Stomach smooth muscle (tissue), 2 donors: Measurements from ENCODE around the gene LIPF.
"Not testable (repeated sequence)": the region's sequence is repeated elsewhere in the genome, so short reads cannot be mapped to it uniquely, and the experiment has no call there.

Experiments used
- H3K27ac ChIP-seq: one replicate; pipeline ENCODE4 v1.7.0; 2013; ENCODE audit warnings: mild to moderate bottlenecking, low read length, inconsistent platforms
- H3K27me3 ChIP-seq, 2 donors: one replicate each; pipeline ENCODE4 v1.7.0; 2013; ENCODE audit warnings: low read length in 2 of 2; ENCODE audit not compliant: insufficient read depth in 2 of 2, control insufficient read depth in 1 of 2
- H3K36me3 ChIP-seq, 2 donors: one replicate each; pipeline ENCODE4 v1.7.0; 2013; ENCODE audit warnings: low read length in 2 of 2; ENCODE audit not compliant: control insufficient read depth in 2 of 2, insufficient read depth in 2 of 2
- H3K4me1 ChIP-seq: one replicate; pipeline ENCODE4 v1.7.0; 2013; ENCODE audit warnings: low read length; ENCODE audit not compliant: control insufficient read depth, insufficient read depth
- H3K4me3 ChIP-seq, 2 donors: one replicate each; pipeline ENCODE4 v1.7.0; 2013; ENCODE audit warnings: low read length in 2 of 2
- H3K9ac ChIP-seq, 2 donors: one replicate each; pipeline ENCODE4 v1.7.0; 2013; ENCODE audit warnings: low read length in 2 of 2, mild to moderate bottlenecking in 1 of 2
- H3K9me3 ChIP-seq, 2 donors: one replicate each; pipeline ENCODE4 v1.7.0; 2013; ENCODE audit warnings: low read length in 2 of 2; ENCODE audit not compliant: control insufficient read depth in 2 of 2
- donor health status: healthy.
- donor health status: Pancreatic carcinoma.

Gene LIPF

GRCh38 chr10:88676283-88677060, 12.2 kb downstream of the LIPF start:
- Histone ChIP-seq H3K4me1 (no peaks in the 10 kb centered on the region), H3K36me3 (no peaks in the 10 kb centered on the region), H3K4me3 (no peak overlapping the region), H3K9ac (no peak overlapping the region), H3K27ac (no peak overlapping the region), H3K27me3 (no peaks in the 10 kb centered on the region), H3K9me3 (no peaks in the 10 kb centered on the region)

GRCh38 chr10:88680958-88681357, 16.7 kb downstream of the LIPF start:
- H3K9me3 ChIP-seq: no peaks in the 10 kb centered on the region
- H3K36me3 ChIP-seq: no peaks in the 10 kb centered on the region
- H3K27ac ChIP-seq: no peak overlapping the region

GRCh38 chr10:88682491-88682890, 18.2 kb downstream of the LIPF start:
- no peak overlapping the region for H3K27ac ChIP-seq
- no peak overlapping the region for H3K9ac ChIP-seq
- no peaks in the 10 kb centered on the region for H3K4me1 ChIP-seq
- no peak overlapping the region for H3K4me3 ChIP-seq
- no peaks in the 10 kb centered on the region for H3K36me3 ChIP-seq
- no peaks in the 10 kb centered on the region for H3K9me3 ChIP-seq
- H3K27me3 ChIP-seq: no peaks in the 10 kb centered on the region

More at GRCh38 chr10:88680958-88681357, 16.7 kb downstream of the LIPF start:
- Histone ChIP-seq H3K9ac (no peak overlapping the region), H3K4me3 (no peak overlapping the region), H3K27me3 (no peaks in the 10 kb centered on the region), H3K4me1 (no peaks in the 10 kb centered on the region)

GRCh38 chr10:88687853-88688467, 23.7 kb downstream of the LIPF start:
- H3K4me3 ChIP-seq: no peak overlapping the region
- H3K27ac ChIP-seq: no peak overlapping the region
- no peaks in the 10 kb centered on the region for H3K9me3 ChIP-seq
- no peaks in the 10 kb centered on the region for H3K36me3 ChIP-seq
- no peaks in the 10 kb centered on the region for H3K4me1 ChIP-seq
- no peaks in the 10 kb centered on the region for H3K27me3 ChIP-seq
- H3K9ac ChIP-seq: no peak overlapping the region

- Histone ChIP-seq H3K9ac (no peak overlapping the region), H3K4me1 (no peaks in the 10 kb centered on the region), H3K36me3 (no peaks in the 10 kb centered on the region), H3K9me3 (no peaks in the 10 kb centered on the region), H3K4me3 (no peak overlapping the region), H3K27me3 (no peaks in the 10 kb centered on the region), H3K27ac (no peak overlapping the region)
Observed at GRCh38 chr10:88689366-88689765, 25.1 kb downstream of the LIPF start.

- H3K9me3 ChIP-seq: no peaks in the 10 kb centered on the region
- no peak overlapping the region for H3K27ac ChIP-seq
- no peak overlapping the region for H3K9ac ChIP-seq
- H3K36me3 ChIP-seq: no peaks in the 10 kb centered on the region
- peaks cover 0 to 2% of the 10 kb centered on the region in 2 donors for H3K27me3 ChIP-seq
- H3K4me3 ChIP-seq: no peak overlapping the region
- no peaks in the 10 kb centered on the region for H3K4me1 ChIP-seq
Observed at GRCh38 chr10:88693392-88694020, 29.3 kb downstream of the LIPF start.

GRCh38 chr10:88702848-88703597, 38.8 kb downstream of the LIPF start:
- Histone ChIP-seq H3K9me3 (no peaks in the 10 kb centered on the region), H3K27ac (no peak overlapping the region), H3K4me3 (no peak overlapping the region), H3K4me1 (no peaks in the 10 kb centered on the region), H3K9ac (no peak overlapping the region), H3K27me3 (no peaks in the 10 kb centered on the region), H3K36me3 (no peaks in the 10 kb centered on the region)

GRCh38 chr10:88705958-88706357, 41.7 kb downstream of the LIPF start, which contains the start of gene LIPK:
TSS of gene LIPK (plus strand) at chr10:88706249. CDS start at chr10:88724544, 18,295 bp downstream.
- Histone ChIP-seq H3K9ac (no peak within 1 kb of the TSS), H3K4me3 (no peak within 1 kb of the TSS), H3K27ac (no peak within 1 kb of the TSS), H3K36me3 (no peaks in the 10 kb centered on the region), H3K4me1 (no peaks in the 10 kb centered on the region), H3K27me3 (no peaks in the 10 kb centered on the region), H3K9me3 (no peaks in the 10 kb centered on the region)

GRCh38 chr10:88707429-88708155, 43.4 kb downstream of the LIPF start:
- Histone ChIP-seq H3K9me3 (no peaks in the 10 kb centered on the region), H3K27me3 (no peaks in the 10 kb centered on the region), H3K4me1 (no peaks in the 10 kb centered on the region), H3K36me3 (no peaks in the 10 kb centered on the region), H3K9ac (no peak overlapping the region), H3K4me3 (no peak overlapping the region), H3K27ac (no peak overlapping the region)

- H3K9me3 ChIP-seq, H3K4me1 ChIP-seq, H3K4me3 ChIP-seq, H3K27ac ChIP-seq, H3K9ac ChIP-seq, H3K27me3 ChIP-seq, H3K36me3 ChIP-seq: not testable (repeated sequence)
Observed at GRCh38 chr10:88709361-88709760, 45.1 kb downstream of the LIPF start.
